ENCODE data around the gene DYRK1A.

Gene DYRK1A

GRCh38 chr21:37443683-37444082, 77.1 kb downstream of the DYRK1A start:
- peak overlapping the region; percentile 36 for H3K27ac ChIP-seq
- no peak for TF ChIP-seq CTCF (conservative IDR thresholded peaks at IDR 0.05)

GRCh38 chr21:37445228-37445627, 78.7 kb downstream of the DYRK1A start:
- H3K27ac ChIP-seq: peak overlapping the region; percentile 36
- no peak for TF ChIP-seq CTCF (conservative IDR thresholded peaks at IDR 0.05)

GRCh38 chr21:37446552-37446951, 80.0 kb downstream of the DYRK1A start:
- peak; percentile 48 for TF ChIP-seq CTCF (conservative IDR thresholded peaks at IDR 0.05)
- H3K27ac ChIP-seq: peak overlapping the region; percentile 36

GRCh38 chr21:37447288-37447936, 80.8 kb downstream of the DYRK1A start:
- H3K27ac ChIP-seq: peak overlapping the region; percentile 36; the same call in 1 of the 2 replicates
- TF ChIP-seq CTCF (conservative IDR thresholded peaks at IDR 0.05): no peak

- no peak overlapping the region; the same call in 1 of the 2 replicates for H3K27ac ChIP-seq
- no peak for TF ChIP-seq CTCF (conservative IDR thresholded peaks at IDR 0.05)
These were observed 82.8 kb downstream of the DYRK1A start for GRCh38 chr21:37449302-37449937.

GRCh38 chr21:37450445-37450941, 83.9 kb downstream of the DYRK1A start:
- TF ChIP-seq CTCF (conservative IDR thresholded peaks at IDR 0.05): no peak
- H3K27ac ChIP-seq: no peak overlapping the region; the same call in 1 of the 2 replicates

GRCh38 chr21:37451446-37451845, 84.9 kb downstream of the DYRK1A start:
- no peak overlapping the region for H3K27ac ChIP-seq
- no peak for TF ChIP-seq CTCF (conservative IDR thresholded peaks at IDR 0.05)

Data from VCaP (cell line).